ENCODE data around the gene LMNTD1.

GRCh38 chr12:25497021-25497420 is 56.1 kb downstream of the LMNTD1 start:
- TF ChIP-seq CTCF (IDR thresholded peaks at IDR 0.05) (no peak), POLR2A (IDR thresholded peaks at IDR 0.05) (no peak)
